Neural progenitor cell (in vitro differentiated cells): ENCODE results near the gene DNAH5.

Experiments used
- EZH2 ChIP-seq: fragments of 200-600 bp; sonication (generic); IDR thresholded peaks from 2 replicates; pipeline ENCODE4 v1.6.1; 2017; ENCODE audit warnings: antibody characterized with exemption, mild to moderate bottlenecking, moderate library complexity
- EZH2phosphoT487 ChIP-seq: fragments of 200-600 bp; sonication (generic); IDR thresholded peaks from 2 replicates; pipeline ENCODE4 v1.6.1; 2017; ENCODE audit warnings: antibody characterized with exemption
- TF ChIP-seq, protein P1 (sequence below): fragments of 200-600 bp; sonication (generic); IDR thresholded peaks from 2 replicates; pipeline ENCODE4 v1.5.1; 2017; ENCODE audit warnings: antibody characterized with exemption, mild to moderate bottlenecking

DNA sequence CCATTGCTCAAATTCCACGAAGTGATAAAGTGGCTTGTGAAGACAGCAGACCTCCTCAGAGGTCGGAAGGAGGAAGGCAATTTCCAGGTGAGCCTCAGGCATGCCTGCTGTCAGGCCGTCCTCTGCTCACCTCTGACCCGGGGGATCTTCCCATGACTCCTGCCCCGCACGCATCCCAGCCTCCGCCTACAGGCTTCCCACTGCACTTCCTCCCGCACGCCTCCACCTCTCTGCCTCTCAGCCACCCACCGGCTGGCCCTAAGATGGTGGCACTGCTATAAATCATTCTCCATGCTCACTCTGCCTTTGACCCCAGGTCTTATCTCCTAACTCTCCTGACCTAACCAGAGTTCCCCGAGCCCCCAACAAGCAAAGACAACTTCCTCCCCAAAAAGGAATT is 49.4 kb upstream of the DNAH5 start:
- TF ChIP-seq, protein P1, sequence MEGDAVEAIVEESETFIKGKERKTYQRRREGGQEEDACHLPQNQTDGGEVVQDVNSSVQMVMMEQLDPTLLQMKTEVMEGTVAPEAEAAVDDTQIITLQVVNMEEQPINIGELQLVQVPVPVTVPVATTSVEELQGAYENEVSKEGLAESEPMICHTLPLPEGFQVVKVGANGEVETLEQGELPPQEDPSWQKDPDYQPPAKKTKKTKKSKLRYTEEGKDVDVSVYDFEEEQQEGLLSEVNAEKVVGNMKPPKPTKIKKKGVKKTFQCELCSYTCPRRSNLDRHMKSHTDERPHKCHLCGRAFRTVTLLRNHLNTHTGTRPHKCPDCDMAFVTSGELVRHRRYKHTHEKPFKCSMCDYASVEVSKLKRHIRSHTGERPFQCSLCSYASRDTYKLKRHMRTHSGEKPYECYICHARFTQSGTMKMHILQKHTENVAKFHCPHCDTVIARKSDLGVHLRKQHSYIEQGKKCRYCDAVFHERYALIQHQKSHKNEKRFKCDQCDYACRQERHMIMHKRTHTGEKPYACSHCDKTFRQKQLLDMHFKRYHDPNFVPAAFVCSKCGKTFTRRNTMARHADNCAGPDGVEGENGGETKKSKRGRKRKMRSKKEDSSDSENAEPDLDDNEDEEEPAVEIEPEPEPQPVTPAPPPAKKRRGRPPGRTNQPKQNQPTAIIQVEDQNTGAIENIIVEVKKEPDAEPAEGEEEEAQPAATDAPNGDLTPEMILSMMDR = no peak
- TF ChIP-seq EZH2 = no peak
- no peak for TF ChIP-seq EZH2phosphoT487
